ENCODE data around the gene RPL29.

- TF ChIP-seq EZH2 (IDR thresholded peaks at IDR 0.05; ENCODE audit: borderline replicate concordance, low read depth, low read length, severe bottlenecking) (no peak), POLR2AphosphoS5 (IDR thresholded peaks at IDR 0.05; ENCODE audit: insufficient read depth, low read depth, low read length) (no peak), CTCF (IDR thresholded peaks at IDR 0.05; ENCODE audit: extremely low read depth in 1 of 2, insufficient read depth in 1 of 2, low read depth in 1 of 2, low read length in 2 of 2) (no peak), MYC (IDR thresholded peaks at IDR 0.05; ENCODE audit: low read depth, low read length) (no peak), MAX (IDR thresholded peaks at IDR 0.05; ENCODE audit: insufficient read depth, insufficient read length) (no peak), POLR2A (IDR thresholded peaks at IDR 0.05; ENCODE audit: low read depth, low read length) (no peak), GATA2 (IDR thresholded peaks at IDR 0.05; ENCODE audit: insufficient read depth, insufficient read length, low read depth, low read length) (no peak)
Observed at GRCh38 chr3:52022323-52023100, 26.8 kb upstream of the RPL29 start.

All from endothelial cell of umbilical vein (primary cell).